Prostate gland (tissue), 2 donors: Measurements from ENCODE around the gene FHL1. TPM values are rescaled to one million over a fixed set of nuclear protein-coding genes. Genes with fewer than 3 reads are reported as not detected.

Source experiments
- DNase-seq: peaks from one replicate; pipeline ENCODE4 v3.0.0-alpha.2; 2019; ENCODE audit warnings: low spot score
- H3K27ac ChIP-seq, 2 donors: fragments of 200-600 bp; sonication (generic); 2 replicates each; pipeline ENCODE4 v1.5.1; 2017 to 2019
- H3K27me3 ChIP-seq: fragments of 200-600 bp; sonication (generic); replicated peaks from 2 replicates; pipeline ENCODE4 v1.5.1; 2019; ENCODE audit not compliant: insufficient read depth
- H3K36me3 ChIP-seq, 2 donors: fragments of 200-600 bp; sonication (generic); 1 replicate in 1 of 2; 2 replicates in 1 of 2; pipeline versions ENCODE4 v1.5.1 to v1.8.1; 2017 to 2019
- H3K4me1 ChIP-seq: fragments of 200-600 bp; sonication (generic); replicated peaks from 2 replicates; pipeline ENCODE4 v1.5.1; 2019
- H3K4me3 ChIP-seq, 2 donors: fragments of 200-600 bp; sonication (generic); 2 replicates each; pipeline ENCODE4 v1.5.1; 2017 to 2019
- H3K9me3 ChIP-seq: fragments of 200-600 bp; sonication (generic); 2 replicates; pipeline ENCODE4 v1.5.1; 2017
- POLR2A ChIP-seq: fragments of 450-650 bp; IDR thresholded peaks from one replicate; pipeline ENCODE4 v1.6.1; 2016; ENCODE audit warnings: antibody characterized with exemption, mild to moderate bottlenecking
- POLR2AphosphoS5 ChIP-seq: sonication (generic); formaldehyde crosslinking; IDR thresholded peaks from one replicate; pipeline ENCODE4 v1.6.1; 2017; ENCODE audit warnings: antibody characterized with exemption
- WGBS: methylation state at CpG from one replicate; pipeline ENCODE4 v1.1.5; 2018; 5-methylcytosine and 5-hydroxymethylcytosine counted together
- intact Hi-C: fragments of 100-400 bp; cut with DNase I; formaldehyde crosslinking; loops from one replicate; pipeline ENCODE4 v1.14.2; 2022
- total RNA-seq, 2 donors: library from RNA; depleted of rRNA; stranded (reverse); fragments of >200 nt; gene quantifications; one replicate each; pipeline ENCODE4 v1.1.0, GENCODE V29; 2016
- TF ChIP-seq, protein P1 (sequence below), 4 experiments: fragments of 200-600 bp in 2 of 4; fragments of 450-650 bp in 2 of 4; sonication (generic) in 2 of 4; IDR thresholded peaks; 1 replicate in 3 of 4; 2 replicates in 1 of 4; pipeline ENCODE4 v1.5.1; 2016 to 2019; ENCODE audit warnings: antibody characterized with exemption in 4 of 4, mild to moderate bottlenecking in 2 of 4, moderate library complexity in 2 of 4

FHL1 gene
- total RNA-seq, 2 donors from 2014 or later: 246 to 296 TPM

DNA sequence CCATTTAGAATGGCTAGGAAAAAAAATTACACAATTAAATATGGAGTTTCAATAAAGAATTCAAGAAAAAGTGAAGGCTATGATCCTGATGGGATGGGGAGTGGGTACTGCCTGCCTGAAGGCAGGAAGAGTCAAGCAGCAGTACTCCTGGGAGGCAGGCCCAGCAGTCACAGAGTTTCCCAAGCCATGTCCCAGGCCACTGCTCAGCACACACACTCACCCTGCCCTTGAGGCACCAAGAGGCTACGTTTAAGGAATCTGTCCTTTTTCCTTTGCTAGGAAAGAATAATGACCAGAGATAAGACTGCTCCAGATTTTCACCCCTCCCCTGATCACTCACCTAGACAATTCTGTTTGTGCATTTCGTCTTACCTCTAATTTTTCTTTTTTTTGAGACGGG lies 73.6 kb downstream of the FHL1 start:
- Histone ChIP-seq H3K27ac (no peak overlapping the region), H3K9me3 (no peaks in the 10 kb centered on the region), H3K36me3 (no peaks in the 10 kb centered on the region), H3K4me1 (no peaks in the 10 kb centered on the region), H3K4me3 (no peak overlapping the region), H3K27me3 (no peaks in the 10 kb centered on the region)
- no peak for DNase-seq
- WGBS: 100% methylated on average over 2 of the region's 3 CpGs
- TF ChIP-seq POLR2AphosphoS5: no peak
- TF ChIP-seq POLR2A: no peak
- TF ChIP-seq, protein P1, sequence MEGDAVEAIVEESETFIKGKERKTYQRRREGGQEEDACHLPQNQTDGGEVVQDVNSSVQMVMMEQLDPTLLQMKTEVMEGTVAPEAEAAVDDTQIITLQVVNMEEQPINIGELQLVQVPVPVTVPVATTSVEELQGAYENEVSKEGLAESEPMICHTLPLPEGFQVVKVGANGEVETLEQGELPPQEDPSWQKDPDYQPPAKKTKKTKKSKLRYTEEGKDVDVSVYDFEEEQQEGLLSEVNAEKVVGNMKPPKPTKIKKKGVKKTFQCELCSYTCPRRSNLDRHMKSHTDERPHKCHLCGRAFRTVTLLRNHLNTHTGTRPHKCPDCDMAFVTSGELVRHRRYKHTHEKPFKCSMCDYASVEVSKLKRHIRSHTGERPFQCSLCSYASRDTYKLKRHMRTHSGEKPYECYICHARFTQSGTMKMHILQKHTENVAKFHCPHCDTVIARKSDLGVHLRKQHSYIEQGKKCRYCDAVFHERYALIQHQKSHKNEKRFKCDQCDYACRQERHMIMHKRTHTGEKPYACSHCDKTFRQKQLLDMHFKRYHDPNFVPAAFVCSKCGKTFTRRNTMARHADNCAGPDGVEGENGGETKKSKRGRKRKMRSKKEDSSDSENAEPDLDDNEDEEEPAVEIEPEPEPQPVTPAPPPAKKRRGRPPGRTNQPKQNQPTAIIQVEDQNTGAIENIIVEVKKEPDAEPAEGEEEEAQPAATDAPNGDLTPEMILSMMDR (IDR thresholded peaks at IDR 0.05): no peak
- intact Hi-C loops: no loop called here

DNA sequence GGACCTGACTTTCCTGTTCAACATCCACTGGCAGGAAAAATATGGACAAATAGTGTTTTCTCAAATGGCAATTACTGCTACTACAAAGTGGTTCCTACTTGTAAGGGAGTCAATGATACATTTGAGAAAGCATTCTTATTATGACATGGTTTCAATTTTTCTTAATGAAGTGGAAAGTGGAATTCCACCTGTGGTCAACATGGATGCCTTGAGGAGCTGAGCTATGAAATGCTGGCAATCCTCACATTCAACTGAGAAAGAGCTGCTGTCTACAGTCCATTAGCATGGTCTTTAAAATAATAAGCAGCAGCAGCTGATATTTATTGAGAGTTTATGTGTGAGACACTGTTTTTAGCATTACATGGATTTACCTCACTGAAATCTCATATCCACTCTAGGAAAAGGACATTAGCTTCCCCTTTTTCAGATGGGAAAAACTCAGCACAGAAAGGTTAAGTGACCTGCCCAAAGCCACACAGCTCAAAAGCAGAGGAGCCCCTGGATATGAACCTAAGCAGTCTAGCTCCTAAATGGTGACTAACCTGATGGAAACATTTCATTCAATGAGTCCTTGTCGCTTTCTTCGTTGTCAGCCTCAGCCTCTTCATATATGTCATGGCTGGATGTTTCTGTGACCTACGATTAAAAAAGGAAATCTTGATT lies 74.6 kb downstream of the FHL1 start:
- intact Hi-C loops: no loop called here
- no peak for DNase-seq
- Histone ChIP-seq H3K27ac (no peak overlapping the region), H3K4me3 (no peak overlapping the region), H3K4me1 (no peaks in the 10 kb centered on the region), H3K36me3 (no peaks in the 10 kb centered on the region), H3K27me3 (no peaks in the 10 kb centered on the region), H3K9me3 (no peaks in the 10 kb centered on the region)
- no peak for TF ChIP-seq POLR2AphosphoS5
- TF ChIP-seq, protein P1 (IDR thresholded peaks at IDR 0.05): no peak
- TF ChIP-seq POLR2A: no peak
- WGBS: 97% methylated on average over 3 of the region's 3 CpGs

GRCh38 chrX:136227074-136227473 lies 79.7 kb downstream of the FHL1 start:
- intact Hi-C loops: no loop called here
- H3K36me3 ChIP-seq: no peaks in the 10 kb centered on the region
- no peaks in the 10 kb centered on the region for H3K9me3 ChIP-seq
- no peak overlapping the region for H3K4me3 ChIP-seq
- no peaks in the 10 kb centered on the region for H3K27me3 ChIP-seq
- DNase-seq: no peak
- no peaks in the 10 kb centered on the region for H3K4me1 ChIP-seq
- TF ChIP-seq POLR2AphosphoS5 (no peak), POLR2A (no peak)
- TF ChIP-seq, protein P1 (IDR thresholded peaks at IDR 0.05): no peak
- H3K27ac ChIP-seq: no peak overlapping the region

GRCh38 chrX:136227948-136228838 lies 80.9 kb downstream of the FHL1 start:
- no peaks in the 10 kb centered on the region for H3K4me1 ChIP-seq
- no peaks in the 10 kb centered on the region for H3K36me3 ChIP-seq
- H3K27ac ChIP-seq: no peak overlapping the region
- TF ChIP-seq, protein P1 (IDR thresholded peaks at IDR 0.05): no peak
- TF ChIP-seq POLR2A (no peak), POLR2AphosphoS5 (no peak)
- no peak for DNase-seq
- no peaks in the 10 kb centered on the region for H3K9me3 ChIP-seq
- WGBS: 82% methylated on average over 8 of the region's 8 CpGs
- intact Hi-C loops: no loop called here
- H3K4me3 ChIP-seq: no peak overlapping the region
- no peaks in the 10 kb centered on the region for H3K27me3 ChIP-seq

DNA sequence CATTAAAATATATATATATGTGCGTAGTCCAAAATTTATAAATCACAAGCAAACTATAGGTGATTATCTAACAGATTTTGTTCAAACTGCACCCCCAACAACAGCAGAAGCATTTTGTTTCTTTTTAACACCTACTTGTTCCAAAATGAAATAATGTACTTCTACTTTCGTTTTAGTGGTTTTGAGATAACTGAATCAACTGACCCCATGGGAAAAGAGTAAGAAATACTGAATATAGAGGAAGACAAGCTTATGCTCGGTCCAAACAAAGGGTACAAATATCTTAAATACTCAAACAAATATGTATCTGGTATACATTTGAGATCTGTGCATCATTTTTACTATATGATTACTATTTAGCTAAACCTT lies 81.5 kb downstream of the FHL1 start:
- no peak overlapping the region for H3K4me3 ChIP-seq
- 80% methylated on average over 3 of the region's 3 CpGs for WGBS
- H3K9me3 ChIP-seq: no peaks in the 10 kb centered on the region
- H3K36me3 ChIP-seq: no peaks in the 10 kb centered on the region
- no peak for DNase-seq
- intact Hi-C loops: no loop called here
- H3K4me1 ChIP-seq: no peaks in the 10 kb centered on the region
- TF ChIP-seq POLR2AphosphoS5 (no peak), POLR2A (no peak)
- TF ChIP-seq, protein P1 (IDR thresholded peaks at IDR 0.05): no peak
- H3K27ac ChIP-seq: no peak overlapping the region
- H3K27me3 ChIP-seq: no peaks in the 10 kb centered on the region
